T-cell (primary cell): ENCODE measurements around the gene NUB1. TPM values are rescaled to one million over a fixed set of nuclear protein-coding genes. Genes with fewer than 3 reads are reported as not detected.

Experiments used
- ATAC-seq, 4 experiments: fragments of 200-7000 bp in 3 of 4; fragments of 150-1000 bp in 1 of 4; cut with Tn5 transposase; replicated peaks in 1 of 4; 1 replicate in 3 of 4; 2 replicates in 1 of 4; pipeline ENCODE4 v1.10.0; 2021; ENCODE audit warnings: moderate library complexity in 3 of 4, mild to moderate bottlenecking in 2 of 4, moderate number of reproducible peaks in 1 of 4
- CTCF ChIA-PET, 2 donors: fragments of 300-600 bp; sonication (Branson Sonifier 250); formaldehyde crosslinking; loops; one replicate each; lab custom pipeline; 2022; ENCODE audit warnings: antibody characterized with exemption in 2 of 2; lab: Charles Lee
- POLR2A ChIA-PET, 2 donors: fragments of 300-600 bp; sonication (Branson Sonifier 250); formaldehyde crosslinking; loops; one replicate each; lab custom pipeline; 2022; ENCODE audit warnings: antibody characterized with exemption in 2 of 2; lab: Charles Lee
- DNase-seq, 35 experiments: peaks; one replicate each; pipeline versions ENCODE4 v3.0.0 to v3.0.0-alpha.2; 2013 to 2023
- H3K27ac ChIP-seq: one replicate; pipeline ENCODE4 v1.5.1; 2013; ENCODE audit warnings: low read length
- H3K27me3 ChIP-seq, 2 experiments: replicated peaks in 1 of 2; 1 replicate in 1 of 2; 2 replicates in 1 of 2; pipeline versions ENCODE4 v1.6.1 to v1.7.0; 2013; ENCODE audit warnings: low read length in 1 of 2, mixed read lengths in 1 of 2; ENCODE audit not compliant: control insufficient read depth in 2 of 2, insufficient read depth in 2 of 2; ENCODE audit errors: extremely low read depth in 1 of 2
- H3K36me3 ChIP-seq, 2 donors: 1 replicate in 1 of 2; 2 replicates in 1 of 2; pipeline versions ENCODE4 v1.6.1 to v1.7.0; 2013; ENCODE audit warnings: low read length in 1 of 2; ENCODE audit not compliant: control insufficient read depth in 2 of 2, insufficient read depth in 1 of 2; ENCODE audit errors: extremely low read depth in 1 of 2
- H3K4me1 ChIP-seq, 2 experiments: 1 replicate in 1 of 2; 2 replicates in 1 of 2; pipeline versions ENCODE4 v1.6.1 to v1.7.0; 2013; ENCODE audit warnings: low read length in 2 of 2, mixed read lengths in 1 of 2; ENCODE audit not compliant: insufficient read depth in 2 of 2, control insufficient read depth in 1 of 2; ENCODE audit errors: extremely low read depth in 1 of 2
- H3K4me3 ChIP-seq, 2 donors: 1 replicate in 1 of 2; 2 replicates in 1 of 2; pipeline versions ENCODE4 v1.5.1 to v1.7.0; 2013; ENCODE audit warnings: mild to moderate bottlenecking in 2 of 2, low read length in 1 of 2, moderate library complexity in 1 of 2; ENCODE audit not compliant: control insufficient read depth in 1 of 2; ENCODE audit errors: extremely low read depth in 1 of 2
- H3K9me3 ChIP-seq: 2 replicates; pipeline ENCODE4 v1.7.0; 2013
- H3K27ac Mint-ChIP-seq, 2 donors: one replicate each; pipeline ENCODE4 v1.8.0; 2020 to 2021; ENCODE audit warnings: mild to moderate bottlenecking in 2 of 2, mixed read lengths in 2 of 2
- H3K27me3 Mint-ChIP-seq, 2 donors: one replicate each; pipeline ENCODE4 v1.8.0; 2021 to 2022; ENCODE audit warnings: mixed read lengths in 2 of 2
- H3K36me3 Mint-ChIP-seq: one replicate; pipeline ENCODE4 v1.8.0; 2021; ENCODE audit warnings: mixed read lengths
- H3K4me1 Mint-ChIP-seq, 3 donors: one replicate each; pipeline ENCODE4 v1.8.0; 2020 to 2022; ENCODE audit warnings: mixed read lengths in 3 of 3, mild to moderate bottlenecking in 1 of 3
- H3K4me3 Mint-ChIP-seq, 3 donors: one replicate each; pipeline ENCODE4 v1.8.0; 2020 to 2022; ENCODE audit warnings: mild to moderate bottlenecking in 3 of 3, mixed read lengths in 3 of 3, moderate library complexity in 3 of 3
- H3K9me3 Mint-ChIP-seq, 3 donors: one replicate each; pipeline ENCODE4 v1.8.0; 2020 to 2022; ENCODE audit warnings: mixed read lengths in 3 of 3
- WGBS: methylation state at CpG from one replicate; pipeline ENCODE4 v1.1.5; 2013; ENCODE audit warnings: missing lambda C conversion rate; ENCODE audit not compliant: insufficient coverage; 5-methylcytosine and 5-hydroxymethylcytosine counted together
- total RNA-seq, 35 experiments: library from RNA in 6 of 35; stranded (reverse) in 6 of 35; fragments of 120-200 nt in 1 of 35; gene quantifications; one replicate each; pipeline versions ENCODE4 v1.2.1 to v1.2.4 and lab custom pipeline; 2013 to 2026

NUB1 gene
- total RNA-seq, 5 donors from 2014 or later (not counting 1 experiment from before 2014, with no cell fraction given), result 77.4 to 98.9 (median 87.7) TPM

DNA sequence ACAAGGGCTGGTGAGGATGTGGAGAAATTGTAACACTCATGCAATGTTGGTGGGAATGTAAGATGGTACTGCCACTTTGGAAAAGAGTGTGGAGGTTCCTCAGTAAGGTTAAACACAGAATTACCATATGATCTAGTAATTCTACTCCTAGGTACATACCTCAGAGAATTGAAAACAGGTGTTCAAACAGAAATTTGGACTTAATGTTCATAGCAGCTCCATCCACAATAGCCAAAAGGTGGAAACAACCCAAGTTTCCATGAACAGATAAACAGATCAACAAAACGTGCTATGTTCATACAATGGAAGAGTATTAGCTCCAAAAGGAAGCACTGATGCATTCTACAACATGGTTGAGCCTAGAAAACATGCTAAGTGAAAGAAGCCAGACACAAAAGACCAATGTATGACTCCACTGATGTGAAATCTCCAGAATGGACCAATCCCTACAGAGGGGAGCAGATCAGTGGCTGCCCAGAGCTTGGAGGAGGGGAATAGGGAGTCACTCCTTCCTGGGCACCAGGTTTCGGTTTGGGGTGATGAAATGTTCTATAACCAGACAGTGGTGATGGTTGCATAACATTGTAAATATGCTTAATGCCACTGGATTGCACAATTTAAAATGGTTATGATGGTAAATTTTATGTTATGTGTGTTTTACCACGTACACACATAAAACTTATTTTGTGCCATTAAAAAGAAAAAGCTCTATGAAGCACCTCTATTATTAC lies 73.9 kb downstream of the NUB1 start:
- ATAC-seq (no peak), DNase-seq (no peak)
- H3K27me3 Mint-ChIP-seq, result peaks cover 8 to 27% of the 10 kb centered on the region in 2 donors
- H3K27ac ChIP-seq, result no peak overlapping the region
- H3K36me3 Mint-ChIP-seq, result peaks cover 4% of the 10 kb centered on the region
- peaks cover 0 to 8% (median 0%) of the 10 kb centered on the region in 3 donors for H3K9me3 Mint-ChIP-seq
- POLR2A ChIA-PET, result interaction anchor here in 1 of 2 donors (0.6 kb wide), 1 partner anchor 14 kb away, joined by 3 read pairs; no protein-coding TSS in a partner anchor
- H3K36me3 ChIP-seq, result no peaks in the 10 kb centered on the region
- WGBS, result 40% methylated on average over 1 of the region's 3 CpGs
- peaks cover 21 to 33% (median 30%) of the 10 kb centered on the region in 3 donors for H3K4me1 Mint-ChIP-seq
- H3K4me3 ChIP-seq, result no peak overlapping the region
- H3K4me3 Mint-ChIP-seq, result no peak overlapping the region
- H3K27ac Mint-ChIP-seq, result no peak overlapping the region
- peaks cover 0 to 28% of the 10 kb centered on the region in 2 experiments for H3K27me3 ChIP-seq
- CTCF ChIA-PET, result interaction anchor here in 1 of 2 donors (1.0 kb wide), 1 partner anchor 33 kb away, joined by 4 read pairs; no protein-coding TSS in a partner anchor
- H3K4me1 ChIP-seq, result peaks cover 0 to 16% of the 10 kb centered on the region in 2 experiments
- no peaks in the 10 kb centered on the region for H3K9me3 ChIP-seq

DNA sequence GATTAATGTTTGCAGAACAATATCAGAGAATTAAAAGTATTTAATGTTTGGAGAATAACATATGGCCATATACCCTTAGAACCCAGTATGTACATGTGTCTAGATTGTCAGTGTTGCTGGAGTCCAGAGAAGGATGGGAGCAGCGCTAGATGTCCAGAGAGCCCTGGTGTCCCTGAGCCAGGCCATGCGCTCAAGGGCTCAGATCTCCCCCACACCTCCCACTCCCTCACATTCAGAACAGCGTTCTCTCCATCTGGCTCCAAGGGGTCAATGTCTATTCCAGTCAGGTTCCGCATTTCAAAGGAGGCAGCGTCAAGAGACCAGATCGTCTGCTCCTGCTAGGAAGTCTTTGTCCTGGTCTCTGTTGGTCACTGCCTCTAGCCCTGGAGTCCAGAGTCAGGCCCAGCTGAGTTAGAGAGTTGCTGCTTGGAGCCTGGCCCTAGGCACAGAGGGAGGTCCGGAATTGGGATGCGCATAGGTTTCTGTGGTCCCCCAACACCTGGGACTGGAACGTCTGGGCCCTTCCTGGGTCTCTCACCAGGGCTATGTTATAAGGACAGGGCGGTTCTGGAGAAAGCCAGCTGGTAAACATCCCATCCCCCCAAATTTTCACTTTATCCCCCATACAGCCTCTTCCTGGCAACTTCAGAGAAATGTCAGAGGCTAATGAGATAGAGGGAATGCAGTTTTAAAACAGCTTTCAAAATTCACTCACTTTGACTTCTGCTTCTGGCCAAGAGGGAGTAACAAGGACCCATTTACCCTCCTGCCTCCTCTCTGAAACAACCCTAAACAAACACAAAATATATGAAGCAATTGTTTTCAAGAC lies 74.7 kb downstream of the NUB1 start:
- no peak overlapping the region for H3K27ac ChIP-seq
- peaks cover 13 to 26% (median 22%) of the 10 kb centered on the region in 3 donors for H3K4me1 Mint-ChIP-seq
- POLR2A ChIA-PET, result interaction anchor here in 1 of 2 donors (0.6 kb wide), 1 partner anchor 15 kb away, joined by 3 read pairs; no protein-coding TSS in a partner anchor
- no peaks in the 10 kb centered on the region for H3K36me3 ChIP-seq
- H3K36me3 Mint-ChIP-seq, result peaks cover 4% of the 10 kb centered on the region
- WGBS, result 89% methylated on average over 6 of the region's 10 CpGs
- H3K4me3 Mint-ChIP-seq, result no peak overlapping the region
- peaks cover 0 to 20% of the 10 kb centered on the region in 2 experiments for H3K27me3 ChIP-seq
- no peak overlapping the region for H3K4me3 ChIP-seq
- DNase-seq (no peak), ATAC-seq (no peak)
- no peak overlapping the region for H3K27ac Mint-ChIP-seq
- H3K9me3 Mint-ChIP-seq, result peaks cover 0 to 10% (median 0%) of the 10 kb centered on the region in 3 donors
- H3K9me3 ChIP-seq, result no peaks in the 10 kb centered on the region
- CTCF ChIA-PET, result interaction anchor here in 1 of 2 donors (1.0 kb wide), 1 partner anchor 32 kb away, joined by 4 read pairs; no protein-coding TSS in a partner anchor
- peaks cover under 1 to 19% of the 10 kb centered on the region in 2 donors for H3K27me3 Mint-ChIP-seq
- H3K4me1 ChIP-seq, result peaks cover 0 to 8% of the 10 kb centered on the region in 2 experiments

DNA sequence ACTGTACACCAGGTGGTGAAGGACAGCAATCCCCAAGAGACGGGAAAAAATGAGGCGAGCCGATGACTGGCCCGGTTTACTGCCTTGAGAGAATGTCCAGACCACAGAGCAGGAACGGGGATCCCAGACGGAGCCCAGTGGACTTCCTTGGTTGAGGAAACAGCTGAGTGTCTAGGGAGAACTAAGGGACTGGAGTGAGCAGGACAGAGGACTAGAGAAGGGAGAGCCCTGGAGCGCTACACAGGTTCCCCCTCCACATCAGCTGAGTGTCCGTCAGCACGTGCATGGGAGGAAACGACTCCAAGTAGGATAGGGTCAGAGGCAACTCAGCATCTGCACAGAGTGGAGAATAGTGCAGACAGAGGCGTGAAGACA lies 75.3 kb downstream of the NUB1 start:
- Histone ChIP-seq H3K4me1 (peaks cover 0 to 3% of the 10 kb centered on the region in 2 experiments), H3K4me3 (no peak overlapping the region), H3K9me3 (no peaks in the 10 kb centered on the region), H3K36me3 (no peaks in the 10 kb centered on the region), H3K27me3 (peaks cover 0 to 14% of the 10 kb centered on the region in 2 experiments), H3K27ac (no peak overlapping the region)
- no peak for ATAC-seq
- H3K27me3 Mint-ChIP-seq, result peaks cover 0 to 14% of the 10 kb centered on the region in 2 donors
- H3K27ac Mint-ChIP-seq, result no peak overlapping the region
- no peak overlapping the region for H3K4me3 Mint-ChIP-seq
- ChIA-PET POLR2A (no interaction called here), CTCF (no interaction called here)
- peaks cover 0 to 10% (median 0%) of the 10 kb centered on the region in 3 donors for H3K9me3 Mint-ChIP-seq
- H3K36me3 Mint-ChIP-seq, result peaks cover 4% of the 10 kb centered on the region
- peaks cover 12 to 22% (median 17%) of the 10 kb centered on the region in 3 donors for H3K4me1 Mint-ChIP-seq
- 85% methylated on average over 10 of the region's 11 CpGs for WGBS
- no peak for DNase-seq

DNA sequence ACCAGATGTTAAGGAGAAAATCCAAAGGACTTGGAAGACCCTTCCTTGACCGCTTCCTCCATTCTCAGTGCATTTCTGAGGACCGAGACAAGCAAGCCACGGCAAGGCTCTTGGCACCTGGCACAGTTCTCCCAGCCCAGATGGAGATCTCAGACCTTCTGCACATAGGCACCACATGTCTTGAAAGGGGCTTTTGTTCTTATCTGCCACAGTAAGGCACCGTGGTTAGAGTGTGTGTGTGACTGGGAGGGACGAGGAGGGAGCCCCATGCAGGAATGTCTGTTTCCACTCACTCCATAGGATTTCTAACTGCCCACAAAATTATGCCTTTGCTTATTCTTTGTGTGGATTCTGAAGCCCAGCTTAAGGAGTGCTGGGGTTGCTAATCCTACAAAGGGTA lies 78.5 kb downstream of the NUB1 start:
- Mint-ChIP-seq H3K36me3 (no peaks in the 10 kb centered on the region), H3K4me1 (peaks cover 0 to 5% (median 0%) of the 10 kb centered on the region in 3 donors), H3K27ac (no peak overlapping the region), H3K27me3 (peaks cover 0 to 5% of the 10 kb centered on the region in 2 donors), H3K4me3 (no peak overlapping the region), H3K9me3 (peaks cover 0 to 10% (median 0%) of the 10 kb centered on the region in 3 donors)
- Histone ChIP-seq H3K4me1 (no peaks in the 10 kb centered on the region), H3K27ac (no peak overlapping the region), H3K27me3 (peaks cover 0 to 8% of the 10 kb centered on the region in 2 experiments), H3K4me3 (no peak overlapping the region), H3K9me3 (no peaks in the 10 kb centered on the region), H3K36me3 (no peaks in the 10 kb centered on the region)
- POLR2A ChIA-PET, result no interaction called here
- CTCF ChIA-PET, result no interaction called here
- 82% methylated on average over 3 of the region's 5 CpGs for WGBS
- DNase-seq, result no peak
- ATAC-seq, result no peak

DNA sequence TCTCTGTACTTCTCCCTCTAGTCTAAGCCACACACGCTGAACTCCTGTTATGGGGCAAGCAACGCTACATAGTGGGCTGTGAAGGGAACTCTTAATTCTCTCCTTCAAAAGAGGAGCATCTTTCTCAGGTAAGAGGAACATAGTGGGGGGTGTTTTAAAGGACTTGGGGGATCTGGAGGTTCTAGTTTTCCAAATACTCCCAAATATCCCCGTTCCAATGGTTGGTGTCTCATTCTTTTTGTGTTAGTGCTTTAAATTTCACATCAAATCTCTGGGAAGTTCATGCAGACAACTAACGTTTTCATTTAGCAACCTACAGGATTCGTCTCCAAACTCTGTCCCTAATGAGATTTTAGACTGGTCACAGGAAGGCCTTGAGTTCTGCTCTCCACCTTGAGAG lies 80.6 kb downstream of the NUB1 start:
- no peak for DNase-seq
- no peak for ATAC-seq
- H3K27me3 Mint-ChIP-seq, result peaks cover 0 to 1% of the 10 kb centered on the region in 2 donors
- Histone ChIP-seq H3K36me3 (no peaks in the 10 kb centered on the region), H3K4me3 (no peak overlapping the region), H3K27me3 (peaks cover 0 to under 1% of the 10 kb centered on the region in 2 experiments), H3K9me3 (no peaks in the 10 kb centered on the region), H3K4me1 (peaks cover under 1 to 8% of the 10 kb centered on the region in 2 experiments), H3K27ac (no peak overlapping the region)
- peaks cover 0 to 10% (median 0%) of the 10 kb centered on the region in 3 donors for H3K9me3 Mint-ChIP-seq
- H3K27ac Mint-ChIP-seq, result no peak overlapping the region
- H3K36me3 Mint-ChIP-seq, result no peaks in the 10 kb centered on the region
- no peak overlapping the region for H3K4me3 Mint-ChIP-seq
- 95% methylated on average over 2 of the region's 5 CpGs for WGBS
- ChIA-PET POLR2A (no interaction called here), CTCF (no interaction called here)
- peaks cover 9 to 10% (median 10%) of the 10 kb centered on the region in 3 donors for H3K4me1 Mint-ChIP-seq

DNA sequence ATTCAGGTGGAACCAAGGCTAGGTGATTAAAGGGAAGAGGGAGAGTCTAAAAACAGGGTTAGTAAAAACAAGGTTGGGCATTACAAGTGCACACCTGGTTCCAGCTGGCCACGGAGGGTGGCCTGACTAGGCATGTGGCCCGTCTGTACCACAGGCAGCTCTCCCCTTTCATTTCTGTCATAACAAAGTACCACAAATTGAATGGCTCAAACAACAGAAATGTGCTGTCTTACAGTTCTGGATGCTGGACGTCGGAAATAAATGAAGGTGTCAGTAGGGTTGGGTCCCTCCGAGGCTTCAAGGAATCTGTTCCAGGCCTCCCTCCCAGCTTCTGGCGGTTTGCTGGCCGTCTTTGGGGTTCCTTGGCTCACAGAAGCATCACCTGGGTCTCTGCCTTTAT lies 81.6 kb downstream of the NUB1 start:
- WGBS, result no CpG with 5 or more reads among the region's 7 CpGs
- ChIA-PET POLR2A (interaction anchor here in 1 of 2 donors (0.6 kb wide), 1 partner anchor 23 kb away, joined by 3 read pairs; no protein-coding TSS in a partner anchor), CTCF (no interaction called here)
- no peaks in the 10 kb centered on the region for H3K9me3 ChIP-seq
- H3K27me3 ChIP-seq, result peaks cover 0 to 6% of the 10 kb centered on the region in 2 experiments
- H3K4me1 ChIP-seq, result peaks cover 10 to 19% of the 10 kb centered on the region in 2 experiments
- DNase-seq (no peak), ATAC-seq (no peak)
- H3K4me3 ChIP-seq, result no peak overlapping the region
- H3K36me3 Mint-ChIP-seq, result no peaks in the 10 kb centered on the region
- H3K27ac ChIP-seq, result no peak overlapping the region
- no peak overlapping the region for H3K27ac Mint-ChIP-seq
- H3K36me3 ChIP-seq, result no peaks in the 10 kb centered on the region
- H3K27me3 Mint-ChIP-seq, result no peaks in the 10 kb centered on the region
- H3K4me3 Mint-ChIP-seq, result no peak overlapping the region
- peaks cover 16 to 18% (median 17%) of the 10 kb centered on the region in 3 donors for H3K4me1 Mint-ChIP-seq
- H3K9me3 Mint-ChIP-seq, result peaks cover 0 to 6% (median 0%) of the 10 kb centered on the region in 3 donors
